Endothelial cell of umbilical vein (primary cell): ENCODE data around the gene ITIH5. TPM values are rescaled to one million over a fixed set of nuclear protein-coding genes. Genes with fewer than 3 reads are reported as not detected.

Source experiments
- BruUV-seq: library from RNA; stranded (reverse); fragments of 400-500 nt; replicated peaks from 2 replicates; lab custom pipeline; 2021; lab: Mats Ljungman, UMichigan
- CTCF ChIA-PET: fragments of 300-600, 350-600 bp; sonication (Branson Sonifier 250); formaldehyde crosslinking; loops from one replicate; lab custom pipeline; 2021; ENCODE audit warnings: antibody characterized with exemption, inconsistent platforms; lab: Charles Lee
- POLR2A ChIA-PET: fragments of 300-600, 350-600 bp; sonication (Branson Sonifier 250); formaldehyde crosslinking; loops from one replicate; lab custom pipeline; 2021; ENCODE audit warnings: antibody characterized with exemption, inconsistent platforms; lab: Charles Lee
- DNase-seq: peaks from one replicate; pipeline ENCODE4 v3.0.0-alpha.2; 2011; ENCODE audit warnings: low read depth, low spot score
- FAIRE-seq: peaks from 2 replicates; lab custom pipeline; 2011; peaks lifted over from hg19 to GRCh38; lab: Jason Lieb, UNC
- H2AFZ ChIP-seq: 2 replicates; pipeline ENCODE4 v1.6.0; 2012; ENCODE audit warnings: low read depth, low read length, control low read depth, inconsistent platforms
- H3K27ac ChIP-seq: 2 replicates; pipeline ENCODE4 v1.5.1; 2011; ENCODE audit warnings: low read depth, mild to moderate bottlenecking, control low read depth, low read length, moderate library complexity; ENCODE audit not compliant: insufficient read depth
- H3K27me3 ChIP-seq, 2 experiments: 2 replicates each; pipeline versions ENCODE4 v1.6.0 to v1.6.1; 2011; ENCODE audit warnings: low read length in 2 of 2, mixed read lengths in 1 of 2; ENCODE audit not compliant: control insufficient read depth in 2 of 2, insufficient read depth in 2 of 2
- H3K36me3 ChIP-seq, 2 experiments: 2 replicates in 1 of 2; 3 replicates in 1 of 2; pipeline ENCODE4 v1.5.1; 2011; ENCODE audit warnings: low read length in 2 of 2, mild to moderate bottlenecking in 1 of 2, moderate library complexity in 1 of 2; ENCODE audit not compliant: control insufficient read depth in 2 of 2, insufficient read depth in 2 of 2; ENCODE audit errors: extremely low read depth in 1 of 2
- H3K4me1 ChIP-seq: 3 replicates; pipeline ENCODE4 v1.5.1; 2011; ENCODE audit warnings: mild to moderate bottlenecking, low read length; ENCODE audit not compliant: control insufficient read depth, insufficient read depth; ENCODE audit errors: extremely low read depth
- H3K4me2 ChIP-seq: 2 replicates; pipeline ENCODE4 v1.6.1; 2011; ENCODE audit warnings: low read length, control low read depth, mixed read lengths; ENCODE audit not compliant: insufficient read depth
- H3K4me3 ChIP-seq, 3 experiments: fragments of 200-600 bp in 1 of 3; sonication (generic), shearing (Covaris generic) in 1 of 3; replicated peaks in 1 of 3; 2 replicates each; pipeline ENCODE4 v1.5.1; 2011 to 2016; ENCODE audit warnings: control low read depth in 3 of 3, low read length in 3 of 3, mild to moderate bottlenecking in 2 of 3, inconsistent platforms in 1 of 3, low read depth in 1 of 3, moderate library complexity in 1 of 3; ENCODE audit not compliant: insufficient read depth in 1 of 3
- H3K79me2 ChIP-seq: 2 replicates; pipeline ENCODE4 v1.6.0; 2012; ENCODE audit warnings: low read length, inconsistent platforms; ENCODE audit not compliant: control insufficient read depth, insufficient read depth
- H3K9ac ChIP-seq: replicated peaks from 2 replicates; pipeline ENCODE3; 2011; ENCODE audit warnings: low read length, control low read depth; ENCODE audit not compliant: insufficient read depth; ENCODE audit errors: extremely low read depth
- H3K9me1 ChIP-seq: replicated peaks from 3 replicates; pipeline ENCODE4 v1.6.0; 2011; ENCODE audit warnings: mild to moderate bottlenecking, low read length; ENCODE audit not compliant: control insufficient read depth, insufficient read depth; ENCODE audit errors: extremely low read depth
- H3K9me3 ChIP-seq: replicated peaks from 2 replicates; pipeline ENCODE4 v1.5.1; 2012; ENCODE audit warnings: low read length, inconsistent platforms; ENCODE audit not compliant: control insufficient read depth, insufficient read depth
- H4K20me1 ChIP-seq: replicated peaks from 2 replicates; pipeline ENCODE3; 2011; ENCODE audit warnings: mild to moderate bottlenecking, low read length; ENCODE audit not compliant: control insufficient read depth, insufficient read depth; ENCODE audit errors: extremely low read depth
- EZH2 ChIP-seq: IDR thresholded peaks from 2 replicates; pipeline ENCODE4 v1.6.1; 2012; ENCODE audit warnings: borderline replicate concordance, low read depth, mild to moderate bottlenecking, moderate library complexity, low read length, inconsistent platforms; ENCODE audit not compliant: severe bottlenecking
- FOS ChIP-seq: IDR thresholded peaks from 2 replicates; pipeline ENCODE4 v1.6.1; 2011; ENCODE audit warnings: mild to moderate bottlenecking, low read length, moderate library complexity, borderline replicate concordance; ENCODE audit not compliant: insufficient read depth
- GATA2 ChIP-seq: IDR thresholded peaks from 2 replicates; pipeline ENCODE4 v1.7.0; 2011; ENCODE audit warnings: low read depth, mild to moderate bottlenecking, moderate library complexity, mixed read lengths, low read length; ENCODE audit not compliant: insufficient read length, insufficient read depth
- JUN ChIP-seq: IDR thresholded peaks from 2 replicates; pipeline ENCODE4 v1.6.1; 2011; ENCODE audit warnings: borderline replicate concordance, low read depth; ENCODE audit not compliant: insufficient read length, insufficient read depth
- POLR2A ChIP-seq: IDR thresholded peaks from 2 replicates; pipeline ENCODE4 v1.6.1; 2012; ENCODE audit warnings: low read depth, mild to moderate bottlenecking, control low read depth, low read length
- POLR2AphosphoS5 ChIP-seq: IDR thresholded peaks from 2 replicates; pipeline ENCODE4 v1.6.1; 2012; ENCODE audit warnings: low read depth, mild to moderate bottlenecking, control low read depth, low read length, moderate library complexity; ENCODE audit not compliant: insufficient read depth
- dilution Hi-C: fragments of 300-500 bp; cut with MboI; formaldehyde crosslinking; loops from one replicate; pipeline ENCODE4 v1.15.0; 2019; ENCODE audit warnings: low sequenced_read_pairs; ENCODE audit not compliant: extremely low pct_ligation_motif_present
- intact Hi-C: fragments of 100-400 bp; cut with micrococcal nuclease; formaldehyde crosslinking; loops from one replicate; pipeline ENCODE4 v1.10.0; 2022
- polyA plus RNA-seq, 4 experiments: library from polyadenylated mRNA; depleted of rRNA in 3 of 4; stranded (reverse) in 3 of 4; unstranded in 1 of 4; fragments of >200 nt; gene quantifications; 2 replicates each; pipeline versions ENCODE4 v1.2.1 to v1.2.3, GENCODE V29; 2011 to 2012; ENCODE audit warnings: missing spikeins in 1 of 4
- total RNA-seq: library from RNA; stranded (reverse); gene quantifications from 2 replicates; pipeline ENCODE4 v1.2.3, GENCODE V29; 2021
- TF ChIP-seq, protein P1 (sequence below): IDR thresholded peaks from 2 replicates; pipeline ENCODE4 v1.6.1; 2011; ENCODE audit not compliant: insufficient read depth, insufficient read length
- TF ChIP-seq, protein P2 (sequence below), 2 donors: IDR thresholded peaks; 1 replicate in 1 of 2; 2 replicates in 1 of 2; pipeline ENCODE4 v1.5.1; 2011; ENCODE audit warnings: low read length in 2 of 2, mild to moderate bottlenecking in 2 of 2, moderate library complexity in 2 of 2, control low read depth in 1 of 2, inconsistent platforms in 1 of 2, low read depth in 1 of 2; ENCODE audit not compliant: insufficient read depth in 1 of 2; ENCODE audit errors: extremely low read depth in 1 of 2

Gene ITIH5
- total and polyA plus RNA-seq, 2 donors (not counting 3 experiments of a cell fraction or from before 2014, with no cell fraction given): not detected

DNA sequence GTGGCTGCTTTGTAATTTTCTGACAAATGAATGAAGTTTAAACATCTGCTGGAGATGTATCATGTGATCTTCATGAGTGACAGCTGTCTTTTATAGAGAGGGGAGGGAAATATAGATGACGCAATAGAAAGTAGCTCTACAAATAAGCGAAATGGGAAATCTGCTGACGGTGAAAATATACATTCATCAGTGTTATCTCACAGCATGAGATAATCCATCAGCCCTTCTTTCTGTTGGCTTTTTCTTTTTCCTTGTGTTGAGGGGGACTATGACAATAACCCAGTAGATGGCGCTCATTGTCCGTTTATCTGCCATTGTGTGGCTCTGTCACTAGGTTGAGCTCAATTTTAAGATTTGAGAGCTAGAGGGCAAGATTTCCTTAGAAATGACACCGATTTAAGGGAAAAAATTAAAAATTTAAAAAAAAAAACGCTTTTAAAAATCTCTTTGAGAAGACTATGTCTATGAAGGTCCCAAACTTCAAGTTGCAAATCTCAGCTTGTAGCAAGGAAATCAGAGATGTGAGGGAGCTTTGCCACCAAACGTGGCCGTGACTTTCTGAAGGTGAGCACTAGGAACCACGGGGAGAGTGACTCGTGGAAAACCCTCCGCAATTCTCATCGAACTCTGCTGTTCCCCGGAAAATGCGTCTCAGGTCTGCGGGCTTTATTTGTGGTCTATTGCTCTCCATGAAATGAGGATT, 141.3 kb downstream of the ITIH5 start:
- FAIRE-seq: peak; percentile 76

More for the DNA sequence above, 141.3 kb downstream of the ITIH5 start:
- POLR2A ChIA-PET: no interaction called here
- BruUV-seq: no TSS peak
- Histone ChIP-seq H3K79me2 (no peaks in the 10 kb centered on the region), H3K36me3 (no peaks in the 10 kb centered on the region), H3K9me1 (no peaks in the 10 kb centered on the region), H3K4me1 (no peaks in the 10 kb centered on the region), H3K9me3 (no peaks in the 10 kb centered on the region), H3K9ac (no peak overlapping the region), H3K4me2 (no peak overlapping the region), H2AFZ (no peak overlapping the region), H3K27ac (no peak overlapping the region), H3K27me3 (no peaks in the 10 kb centered on the region), H4K20me1 (no peaks in the 10 kb centered on the region), H3K4me3 (no peak overlapping the region)
- TF ChIP-seq, protein P1, sequence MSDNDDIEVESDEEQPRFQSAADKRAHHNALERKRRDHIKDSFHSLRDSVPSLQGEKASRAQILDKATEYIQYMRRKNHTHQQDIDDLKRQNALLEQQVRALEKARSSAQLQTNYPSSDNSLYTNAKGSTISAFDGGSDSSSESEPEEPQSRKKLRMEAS: no peak
- no peak for TF ChIP-seq JUN
- TF ChIP-seq GATA2: no peak
- TF ChIP-seq POLR2A: no peak
- TF ChIP-seq, protein P2, sequence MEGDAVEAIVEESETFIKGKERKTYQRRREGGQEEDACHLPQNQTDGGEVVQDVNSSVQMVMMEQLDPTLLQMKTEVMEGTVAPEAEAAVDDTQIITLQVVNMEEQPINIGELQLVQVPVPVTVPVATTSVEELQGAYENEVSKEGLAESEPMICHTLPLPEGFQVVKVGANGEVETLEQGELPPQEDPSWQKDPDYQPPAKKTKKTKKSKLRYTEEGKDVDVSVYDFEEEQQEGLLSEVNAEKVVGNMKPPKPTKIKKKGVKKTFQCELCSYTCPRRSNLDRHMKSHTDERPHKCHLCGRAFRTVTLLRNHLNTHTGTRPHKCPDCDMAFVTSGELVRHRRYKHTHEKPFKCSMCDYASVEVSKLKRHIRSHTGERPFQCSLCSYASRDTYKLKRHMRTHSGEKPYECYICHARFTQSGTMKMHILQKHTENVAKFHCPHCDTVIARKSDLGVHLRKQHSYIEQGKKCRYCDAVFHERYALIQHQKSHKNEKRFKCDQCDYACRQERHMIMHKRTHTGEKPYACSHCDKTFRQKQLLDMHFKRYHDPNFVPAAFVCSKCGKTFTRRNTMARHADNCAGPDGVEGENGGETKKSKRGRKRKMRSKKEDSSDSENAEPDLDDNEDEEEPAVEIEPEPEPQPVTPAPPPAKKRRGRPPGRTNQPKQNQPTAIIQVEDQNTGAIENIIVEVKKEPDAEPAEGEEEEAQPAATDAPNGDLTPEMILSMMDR (IDR thresholded peaks at IDR 0.05; ENCODE audit: extremely low read depth in 1 of 2, insufficient read depth in 1 of 2, low read depth in 1 of 2, low read length in 2 of 2): peak; percentile 54 to 59
- TF ChIP-seq POLR2AphosphoS5: no peak
- no peak for TF ChIP-seq FOS
- no peak for TF ChIP-seq EZH2
- intact Hi-C loops (loop anchor here (1.0 to 10.0 kb wide), 5 partner anchors 162 to 1777 kb away; partner anchors contain the start of gene GATA3), dilution Hi-C loops (no loop called here)
- CTCF ChIA-PET: interaction anchor here (0.6 to 1.9 kb wide), 48 partner anchors 9 to 1817 kb away, joined by 3 to 132 read pairs (median 4); partner anchors contain the start of genes ATP5F1C, ITIH5, KIN and SFMBT2
- DNase-seq: peak; percentile 62
